Aorta (tissue), 5 donors: Measurements from ENCODE around the gene ERBIN. TPM values are rescaled to one million over a fixed set of nuclear protein-coding genes. Genes with fewer than 3 reads are reported as not detected.
"Not testable (repeated sequence)": the region's sequence is repeated elsewhere in the genome, so short reads cannot be mapped to it uniquely, and the experiment has no call there.

Source experiments
- ATAC-seq: fragments of 200-7000 bp; cut with Tn5 transposase; one replicate; pipeline ENCODE4 v1.9.1; 2022; ENCODE audit warnings: moderate library complexity; ENCODE audit not compliant: low FRiP score
- DNase-seq, 2 donors: peaks; one replicate each; pipeline ENCODE4 v3.0.0-alpha.2; 2020
- H3K27ac ChIP-seq, 2 donors: one replicate each; pipeline ENCODE4 v1.5.1; 2013; ENCODE audit warnings: low read length in 2 of 2, mild to moderate bottlenecking in 2 of 2, moderate library complexity in 2 of 2, control low read depth in 1 of 2, inconsistent platforms in 1 of 2, low read depth in 1 of 2
- H3K27me3 ChIP-seq, 2 donors: one replicate each; pipeline ENCODE4 v1.6.1; 2013; ENCODE audit warnings: control low read depth in 1 of 2, low read length in 1 of 2, mild to moderate bottlenecking in 1 of 2, moderate library complexity in 1 of 2; ENCODE audit not compliant: insufficient read depth in 2 of 2, control insufficient read depth in 1 of 2
- H3K36me3 ChIP-seq, 2 donors: one replicate each; pipeline ENCODE4 v1.6.1; 2013; ENCODE audit warnings: control low read depth in 1 of 2, low read length in 1 of 2, mild to moderate bottlenecking in 1 of 2; ENCODE audit not compliant: insufficient read depth in 2 of 2, control insufficient read depth in 1 of 2
- H3K4me1 ChIP-seq, 2 donors: one replicate each; pipeline ENCODE4 v1.6.1; 2013; ENCODE audit warnings: low read length in 2 of 2, control low read depth in 1 of 2, mild to moderate bottlenecking in 1 of 2, moderate library complexity in 1 of 2; ENCODE audit not compliant: insufficient read depth in 2 of 2, control insufficient read depth in 1 of 2
- H3K4me3 ChIP-seq, 2 donors: one replicate each; pipeline ENCODE4 v1.5.1; 2013; ENCODE audit warnings: low read length in 2 of 2, control low read depth in 1 of 2, mild to moderate bottlenecking in 1 of 2
- H3K9me3 ChIP-seq: one replicate; pipeline ENCODE4 v1.6.1; 2013; ENCODE audit warnings: mild to moderate bottlenecking, low read length; ENCODE audit not compliant: control insufficient read depth
- whole genome bisulfite sequencing, 2 donors: extraction: QIAGEN DNeasy Blood & Tissue Kit; methylation state at CpG; one replicate each; pipeline ENCODE4 v1.1.7; 2013; 5-methylcytosine and 5-hydroxymethylcytosine counted together
- intact Hi-C, 2 donors: fragments of 100-400 bp; cut with DNase I; formaldehyde crosslinking; loops; one replicate each; pipeline versions ENCODE4 v1.14.2 to v1.15.0; 2022
- polyA plus RNA-seq, 2 donors: library from polyadenylated mRNA; stranded (reverse); fragments of 200-250 nt; gene quantifications; one replicate each; pipeline ENCODE4 v1.2.3, GENCODE V29; 2013
- total RNA-seq, 2 donors: library from RNA; stranded (reverse); fragmentation: NEBNext Ultra II Directional; extraction: Animal tissue kit (Norgen Biotek cat#: 25700); gene quantifications; one replicate each; pipeline ENCODE4 v1.2.1, GENCODE V29; 2021
- donor health status: healthy with polysubstance abuse.
- donor health status: Bipolar disorder and iron deficiency.
- donor health status: DM: no; HTN: no; CAD: no.
- donor health status: DM: no; HTN: no; CAD: no.
- donor health status: DM: yes; HTN: yes; CAD: no.

Gene ERBIN
- total and polyA plus RNA-seq, 4 donors: 15.2 to 78.6 (median 40.6) TPM

DNA sequence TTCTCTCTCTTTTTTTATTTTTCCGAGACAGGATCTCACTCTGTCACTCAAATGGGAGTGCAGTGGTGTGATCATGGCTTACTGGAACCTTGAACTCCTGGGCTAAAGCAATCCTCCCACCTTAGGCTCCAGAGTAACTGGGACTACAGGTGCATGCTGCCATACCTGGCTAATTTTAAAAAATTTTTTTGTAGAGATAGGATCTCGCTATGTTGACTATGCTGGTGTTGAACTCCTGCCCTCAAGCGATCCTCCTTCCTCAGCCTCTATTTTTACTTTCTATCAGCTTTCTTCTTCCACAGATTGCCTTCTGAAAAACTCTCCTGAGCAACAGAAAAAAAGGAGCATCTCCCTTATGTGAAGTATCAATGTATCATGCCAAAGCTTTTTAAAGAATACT lies 14.1 kb upstream of the ERBIN start:
- H3K4me1 ChIP-seq: no peaks in the 10 kb centered on the region
- H3K36me3 ChIP-seq: no peaks in the 10 kb centered on the region
- H3K27me3 ChIP-seq: no peaks in the 10 kb centered on the region
- whole genome bisulfite sequencing, 2 donors: 89 to 92% methylated on average over 3 of the region's 3 CpGs
- H3K9me3 ChIP-seq: no peaks in the 10 kb centered on the region
- H3K27ac ChIP-seq: no peak overlapping the region
- no peak for DNase-seq
- H3K4me3 ChIP-seq: no peak overlapping the region
- ATAC-seq: no peak
- intact Hi-C loops: no loop called here

DNA sequence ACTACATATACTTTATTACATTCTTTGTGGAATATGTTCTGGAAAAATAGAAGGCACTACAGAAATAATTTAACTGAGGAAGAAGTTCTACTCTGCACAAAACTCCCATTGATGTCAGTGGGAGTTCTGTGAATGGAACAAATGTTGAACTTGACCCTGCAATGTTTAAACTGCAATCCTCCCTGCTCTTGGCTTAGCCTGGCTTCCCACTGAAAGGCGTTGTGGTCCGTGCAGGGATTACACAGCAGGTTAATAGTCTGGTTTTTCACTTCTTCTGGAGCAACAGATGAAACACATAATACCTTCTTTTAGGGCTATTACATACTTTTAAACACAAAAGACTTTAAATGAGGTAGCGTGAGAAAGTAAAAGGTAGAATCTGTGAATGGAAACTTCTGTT lies 12.9 kb upstream of the ERBIN start:
- no peak overlapping the region for H3K27ac ChIP-seq
- ATAC-seq (no peak), DNase-seq (no peak)
- no peaks in the 10 kb centered on the region for H3K4me1 ChIP-seq
- no peak overlapping the region for H3K4me3 ChIP-seq
- H3K36me3 ChIP-seq: no peaks in the 10 kb centered on the region
- 61 to 69% methylated on average over 3 of the region's 3 CpGs for WGBS, 2 donors
- no peaks in the 10 kb centered on the region for H3K27me3 ChIP-seq
- intact Hi-C loops: no loop called here
- no peaks in the 10 kb centered on the region for H3K9me3 ChIP-seq

DNA sequence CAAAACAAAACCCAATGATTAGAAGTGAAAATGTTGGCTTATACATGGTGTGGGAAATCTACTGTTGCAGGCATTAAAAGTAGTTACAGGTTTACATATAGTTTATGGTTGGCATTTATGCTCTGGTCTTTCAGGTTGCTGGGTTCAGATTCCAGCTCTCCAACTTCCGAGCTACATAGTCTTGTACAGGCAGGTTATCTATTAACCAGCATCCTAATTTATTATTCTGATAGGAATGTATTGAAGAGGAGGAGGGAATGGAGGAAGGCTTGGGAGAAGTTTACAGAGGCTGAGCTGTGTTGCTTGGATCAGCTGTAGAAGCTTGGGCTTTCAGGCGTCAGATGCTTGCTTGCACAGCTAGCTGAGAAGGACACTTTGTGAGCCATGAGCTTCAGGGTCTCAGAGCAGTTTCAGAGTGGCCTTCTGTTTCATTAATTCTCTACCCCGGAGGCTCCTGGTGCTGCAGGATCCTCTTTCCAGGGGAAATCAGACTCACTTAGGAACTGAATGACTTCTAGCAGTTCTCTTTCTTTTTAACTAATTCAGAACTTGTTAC lies 11.7 kb upstream of the ERBIN start:
- DNase-seq: no peak
- no peak overlapping the region for H3K4me3 ChIP-seq
- H3K27me3 ChIP-seq: no peaks in the 10 kb centered on the region
- intact Hi-C loops: no loop called here
- WGBS, 2 donors: 57 to 59% methylated on average over 3 of the region's 3 CpGs
- no peak for ATAC-seq
- no peaks in the 10 kb centered on the region for H3K36me3 ChIP-seq
- no peaks in the 10 kb centered on the region for H3K4me1 ChIP-seq
- no peak overlapping the region for H3K27ac ChIP-seq
- H3K9me3 ChIP-seq: no peaks in the 10 kb centered on the region

DNA sequence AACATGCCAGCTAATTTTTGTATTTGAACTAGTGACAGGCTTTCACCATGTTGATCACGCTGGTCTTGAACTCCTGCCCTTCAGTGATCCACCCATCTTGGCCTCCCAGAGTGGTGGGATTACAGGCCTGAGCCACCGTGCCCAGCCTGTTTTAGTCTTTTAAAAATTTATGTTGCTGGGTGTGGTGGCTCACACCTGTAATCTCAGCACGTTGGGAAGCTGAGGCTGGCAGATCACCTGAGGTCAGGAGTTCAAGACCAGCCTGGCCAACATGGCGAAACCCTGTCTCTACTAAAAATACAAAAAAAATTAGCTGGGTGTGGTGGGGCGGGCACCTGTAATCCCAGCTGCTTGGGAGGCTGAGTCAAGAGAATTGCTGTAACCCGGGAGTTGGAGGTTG lies 10.7 kb upstream of the ERBIN start:
- H3K9me3 ChIP-seq, H3K36me3 ChIP-seq, H3K4me1 ChIP-seq, H3K4me3 ChIP-seq, H3K27me3 ChIP-seq, ATAC-seq, DNase-seq, intact Hi-C loops, H3K27ac ChIP-seq: not testable (repeated sequence)
- 94% methylated on average over 6 of the region's 6 CpGs for WGBS, 2 donors

DNA sequence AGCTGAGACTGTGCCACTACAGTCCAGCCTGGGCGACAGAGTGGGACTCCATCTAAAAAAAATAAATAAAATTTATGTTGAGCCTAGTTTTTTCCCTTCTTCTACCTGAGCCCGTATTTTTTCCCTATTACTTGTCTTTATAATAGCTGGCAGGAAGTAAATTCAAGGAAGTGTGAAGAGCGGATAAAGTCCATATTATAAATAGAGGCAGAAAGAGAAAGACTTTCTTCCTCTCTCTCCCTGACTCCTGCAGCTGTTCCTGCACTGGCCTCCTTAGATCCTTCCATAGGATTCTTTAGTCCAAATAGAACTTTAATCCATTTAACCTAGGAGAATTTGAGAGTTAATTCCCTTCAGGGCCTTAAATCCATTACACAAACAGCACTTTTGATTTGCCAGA lies 10.3 kb upstream of the ERBIN start:
- no peaks in the 10 kb centered on the region for H3K36me3 ChIP-seq
- no peaks in the 10 kb centered on the region for H3K4me1 ChIP-seq
- 90 to 91% methylated on average over 3 of the region's 3 CpGs for WGBS, 2 donors
- H3K27me3 ChIP-seq: no peaks in the 10 kb centered on the region
- ATAC-seq: no peak
- intact Hi-C loops: no loop called here
- no peaks in the 10 kb centered on the region for H3K9me3 ChIP-seq
- H3K27ac ChIP-seq: no peak overlapping the region
- no peak for DNase-seq
- no peak overlapping the region for H3K4me3 ChIP-seq

DNA sequence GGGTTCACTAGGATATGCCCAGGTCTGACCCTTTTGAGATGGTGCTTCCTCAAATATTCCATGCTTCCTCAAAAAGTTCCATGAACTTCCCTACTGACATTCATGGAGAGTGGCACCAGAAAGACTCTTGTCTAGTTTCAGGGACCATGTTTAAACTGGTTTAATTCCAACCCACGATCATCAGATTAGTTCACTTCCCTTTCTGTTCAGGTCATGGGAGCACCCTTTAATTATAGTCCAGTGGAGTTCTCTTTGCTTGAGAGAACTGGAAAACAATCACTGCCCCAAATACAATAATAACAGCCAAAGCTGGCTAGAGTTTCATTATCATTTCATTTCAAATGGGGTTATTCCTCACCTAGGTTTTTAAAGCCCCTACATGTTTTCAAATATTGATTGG lies 9.7 kb upstream of the ERBIN start:
- ATAC-seq: no peak
- 14 to 19% methylated on average over 1 of the region's 1 CpG for WGBS, 2 donors
- no peak for DNase-seq
- Histone ChIP-seq H3K27ac (no peak overlapping the region), H3K36me3 (no peaks in the 10 kb centered on the region), H3K4me1 (no peaks in the 10 kb centered on the region), H3K4me3 (no peak overlapping the region), H3K9me3 (no peaks in the 10 kb centered on the region), H3K27me3 (no peaks in the 10 kb centered on the region)
- intact Hi-C loops: no loop called here

DNA sequence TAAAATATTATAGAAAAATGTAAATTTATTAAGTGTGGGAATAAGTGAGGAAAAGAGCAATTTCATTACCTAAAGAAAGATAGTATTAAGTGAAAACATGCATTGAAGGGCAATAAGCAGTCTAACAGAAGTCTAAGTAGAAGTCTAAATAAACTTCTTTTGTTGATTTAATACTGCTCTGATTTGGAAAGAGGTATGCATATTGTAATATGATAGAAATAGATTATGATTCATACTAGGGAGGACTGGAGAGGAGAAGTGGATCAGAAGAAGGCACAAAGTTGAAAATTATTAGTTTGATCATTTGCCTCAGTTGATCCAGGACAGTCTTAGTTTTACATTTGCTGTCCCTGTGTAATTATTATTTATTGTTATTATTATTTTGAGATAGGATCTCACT lies 6.6 kb upstream of the ERBIN start:
- no peaks in the 10 kb centered on the region for H3K36me3 ChIP-seq
- H3K4me1 ChIP-seq: no peaks in the 10 kb centered on the region
- H3K27ac ChIP-seq: no peak overlapping the region
- intact Hi-C loops: loop anchor here (10.0 kb wide), 3 partner anchors 95 to 195 kb away; partner anchors contain the start of genes NLN (in 1 of the 2) and SGTB (in 1 of the 2)
- DNase-seq: no peak
- H3K27me3 ChIP-seq: no peaks in the 10 kb centered on the region
- H3K4me3 ChIP-seq: no peak overlapping the region
- no peak for ATAC-seq
- H3K9me3 ChIP-seq: no peaks in the 10 kb centered on the region

DNA sequence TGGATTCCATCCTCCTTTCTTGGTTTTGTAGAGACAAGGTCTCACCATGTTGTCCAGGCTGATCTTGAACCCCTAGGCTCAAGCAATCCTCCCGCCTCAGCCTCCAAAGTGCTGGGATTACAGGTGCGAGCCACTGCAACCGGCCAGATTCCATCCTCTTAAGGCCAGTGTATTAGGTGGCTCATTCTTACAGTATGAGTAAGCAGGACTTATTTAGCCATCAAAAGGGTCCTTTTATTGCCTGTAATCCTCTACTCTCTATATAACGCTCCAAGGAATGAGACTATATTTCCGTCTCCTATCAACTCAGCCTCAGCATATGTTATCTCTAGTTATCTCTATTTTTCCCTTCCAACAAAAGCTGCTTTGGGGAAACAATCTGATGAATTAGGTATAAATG lies 3.0 kb upstream of the ERBIN start:
- Histone ChIP-seq H3K4me3 (no peak overlapping the region), H3K9me3 (no peaks in the 10 kb centered on the region)
- no peak for ATAC-seq

DNA sequence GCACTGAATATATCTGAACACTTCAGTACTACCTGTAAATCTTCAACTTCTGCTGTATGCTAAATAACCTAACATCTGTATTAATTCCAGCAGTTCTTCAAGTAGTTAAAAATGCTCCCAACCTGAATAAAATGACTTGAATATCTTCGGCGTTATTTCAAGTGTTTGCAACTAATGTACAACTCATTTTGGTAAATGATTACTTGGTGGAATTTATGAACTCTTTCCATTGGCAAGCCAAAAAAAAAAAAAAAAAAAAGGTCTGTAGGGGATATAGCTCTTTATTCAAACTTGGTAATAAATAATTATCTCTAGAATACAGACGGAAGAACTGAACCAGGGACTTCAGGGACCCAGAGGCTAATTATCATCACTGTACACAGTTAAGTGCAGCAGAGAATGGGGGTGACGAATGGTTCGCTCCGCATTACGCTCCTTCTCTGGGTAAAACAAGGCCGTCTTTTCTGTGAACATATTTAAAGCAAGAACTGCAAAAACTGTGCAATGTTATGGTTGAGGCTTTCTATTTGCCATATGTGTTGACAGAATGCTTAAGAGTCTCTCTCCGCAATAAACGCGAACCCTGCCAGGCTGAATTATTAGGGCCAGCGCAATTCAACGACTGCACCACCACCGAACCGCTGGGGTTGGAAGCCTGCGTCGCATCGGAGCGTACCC lies 1.9 kb upstream of the ERBIN start:
- Histone ChIP-seq H3K4me1 (no peaks in the 10 kb centered on the region), H3K36me3 (no peaks in the 10 kb centered on the region), H3K4me3 (peak overlapping the region; percentile 63 to 67), H3K9me3 (no peaks in the 10 kb centered on the region), H3K27me3 (no peaks in the 10 kb centered on the region), H3K27ac (peak overlapping the region; percentile 50 to 93)
- intact Hi-C loops: loop anchor here (2.0 to 10.0 kb wide), 5 partner anchors 90 to 220 kb away; partner anchors contain the start of genes SREK1 (in 2 of the 2), NLN (in 1 of the 2) and SGTB (in 1 of the 2)
- no peak for DNase-seq
- ATAC-seq: no peak
- WGBS, 2 donors: 3% methylated on average over 19 of the region's 19 CpGs

More for the DNA sequence above, 3.0 kb upstream of the ERBIN start:
- Histone ChIP-seq H3K4me1 (no peaks in the 10 kb centered on the region), H3K36me3 (no peaks in the 10 kb centered on the region), H3K27me3 (no peaks in the 10 kb centered on the region), H3K27ac (no peak overlapping the region)
- DNase-seq: no peak
- intact Hi-C loops: loop anchor here (10.0 kb wide), 3 partner anchors 91 to 199 kb away; partner anchors contain the start of genes NLN (in 1 of the 2) and SGTB (in 1 of the 2)
- 72 to 84% methylated on average over 5 of the region's 5 CpGs for WGBS, 2 donors
